Measurements from ENCODE around the gene CDK13.
"Not testable (repeated sequence)": the region's sequence is repeated elsewhere in the genome, so short reads cannot be mapped to it uniquely, and the experiment has no call there.

Gene CDK13

DNA sequence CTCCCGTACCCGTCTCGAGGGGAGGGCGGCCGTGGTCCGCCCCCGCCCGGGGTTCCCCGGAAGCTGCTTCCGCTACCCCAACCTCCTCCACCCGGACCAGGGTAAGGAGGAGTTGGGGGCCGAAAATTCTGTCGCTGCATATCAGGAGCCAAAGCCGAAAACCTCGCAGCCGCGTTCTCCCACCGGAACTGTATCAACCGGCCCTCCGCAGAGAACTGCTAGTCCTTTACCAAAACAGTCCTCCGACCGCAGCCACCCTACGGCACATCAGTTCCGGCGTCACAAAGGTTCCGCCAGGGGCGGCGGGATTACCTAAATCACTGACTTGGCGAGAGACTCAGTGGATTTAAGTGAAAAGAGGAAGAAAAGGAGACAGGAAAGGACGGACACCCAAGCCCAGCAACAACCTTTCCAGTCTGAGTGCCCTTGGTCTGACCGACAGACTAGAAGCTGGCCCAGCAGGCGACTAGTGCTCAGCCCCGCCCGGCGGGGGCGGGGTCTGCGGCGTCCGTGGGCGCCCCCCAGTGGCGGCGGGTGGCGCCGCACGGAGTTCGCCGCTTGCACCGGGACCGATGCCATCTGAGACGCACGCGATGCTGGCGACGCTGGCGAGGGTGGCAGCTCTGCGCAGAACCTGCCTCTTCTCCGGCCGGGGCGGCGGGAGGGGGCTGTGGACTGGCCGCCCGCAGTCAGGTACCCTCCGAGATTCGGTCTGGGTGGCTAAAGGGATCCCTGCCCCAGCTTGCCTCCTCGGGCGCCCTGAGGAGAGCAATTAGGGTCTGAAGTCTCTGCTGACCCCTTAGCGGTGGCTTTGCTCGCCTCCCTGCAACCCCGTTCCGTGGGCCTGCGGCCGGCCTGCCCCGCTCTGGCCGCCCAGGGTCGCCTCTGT, 184.6 kb downstream of the CDK13 start, which contains the start of the genes MPLKIP and SUGCT:
Gene MPLKIP (minus strand): TSS at position 195 of the 889 bp plus-strand sequence. CDS start 55 bp downstream, at position 140.
Gene SUGCT (plus strand): TSS at position 578 of the 889 bp plus-strand sequence.
- peak; percentile 53 for DNase-seq (ENCODE audit: low read depth)

DNA sequence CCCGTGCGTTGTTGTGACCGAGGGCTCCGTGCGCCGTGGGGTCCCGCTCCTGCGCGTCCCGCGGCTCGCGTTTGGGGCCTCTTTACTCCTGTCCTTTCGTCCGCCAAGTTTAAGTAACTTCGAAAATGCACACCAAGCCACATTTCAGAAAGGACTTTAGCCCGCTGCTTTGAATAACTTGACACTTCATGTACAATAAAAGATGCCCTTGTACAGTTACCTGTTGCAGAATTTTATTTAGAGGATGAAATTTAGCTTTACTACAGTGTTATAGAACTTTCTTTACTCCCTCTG, 185.2 kb downstream of the CDK13 start:
- no peak for DNase-seq (ENCODE audit: low read depth)
- H3K4me3 ChIP-seq (ENCODE audit: low read depth, low read length): peak overlapping the region; percentile 82

More for the DNA sequence above, 184.6 kb downstream of the CDK13 start, which contains the start of the genes MPLKIP and SUGCT:
- H3K4me3 ChIP-seq (ENCODE audit: low read depth, low read length): peak within 1 kb of the TSS; percentile 82

DNA sequence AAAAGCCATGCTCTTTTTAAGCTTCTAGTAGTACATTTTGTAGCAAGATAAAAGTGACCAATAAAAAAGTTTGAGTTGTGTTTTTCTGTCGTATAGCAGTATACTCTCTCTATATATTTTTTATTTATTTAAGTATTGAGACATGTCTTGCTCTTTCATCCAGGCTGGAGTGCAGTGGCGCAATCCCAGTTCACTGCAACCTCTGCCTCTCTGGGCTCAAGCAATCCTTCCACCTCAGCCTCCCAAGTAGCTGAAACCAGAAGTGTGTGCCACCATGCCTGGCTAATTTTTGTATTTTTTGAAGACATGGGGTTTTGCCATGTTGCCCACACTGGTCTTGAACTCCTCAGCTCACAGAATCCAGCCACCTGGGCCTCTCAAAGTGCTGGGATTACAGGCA, 187.5 kb downstream of the CDK13 start:
- DNase-seq (ENCODE audit: low read depth): no peak
- no peak overlapping the region for H3K4me3 ChIP-seq (ENCODE audit: low read depth, low read length)

DNA sequence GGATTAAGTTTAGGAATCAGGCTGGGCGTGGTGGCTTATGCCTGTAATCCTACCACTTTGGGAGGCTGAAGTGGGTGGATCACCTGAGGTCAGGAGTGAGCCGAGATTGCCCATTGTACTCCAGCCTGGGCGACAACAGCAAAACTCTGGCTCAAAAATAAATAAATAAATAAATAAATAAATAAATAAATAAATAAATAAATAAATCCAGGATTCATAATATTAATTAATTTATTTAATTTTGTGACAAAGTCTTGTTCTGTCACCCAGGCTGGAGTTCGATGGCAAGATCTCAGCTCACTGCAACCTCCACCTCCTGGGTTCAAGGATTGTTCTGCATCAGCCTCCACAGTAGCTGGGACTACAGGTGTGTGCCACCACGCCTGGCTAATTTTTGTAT, 188.9 kb downstream of the CDK13 start:
- DNase-seq (ENCODE audit: low read depth): no peak

DNA sequence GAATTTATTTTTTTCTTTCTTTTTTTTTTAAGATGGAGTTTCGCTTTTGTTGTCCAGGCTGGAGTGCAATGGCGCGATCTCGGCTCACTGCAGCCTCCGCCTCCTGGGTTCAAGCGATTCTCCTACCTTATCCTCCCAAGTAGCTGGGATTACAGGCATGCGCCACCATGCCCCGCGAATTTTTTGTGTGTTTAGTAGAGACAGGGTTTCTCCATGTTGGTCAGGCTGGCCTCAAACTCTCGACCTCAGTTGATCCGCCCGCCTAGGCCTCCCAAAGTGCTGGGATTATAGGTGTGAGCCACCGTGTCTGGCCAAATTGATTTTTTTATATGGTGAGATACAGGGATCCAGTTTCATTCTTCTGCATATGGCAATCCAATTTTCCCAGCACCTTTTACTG, 189.8 kb downstream of the CDK13 start:
- DNase-seq (ENCODE audit: low read depth); H3K4me3 ChIP-seq (ENCODE audit: low read depth, low read length): not testable (repeated sequence)

More for the DNA sequence above, 188.9 kb downstream of the CDK13 start:
- H3K4me3 ChIP-seq (ENCODE audit: low read depth, low read length): no peak overlapping the region

DNA sequence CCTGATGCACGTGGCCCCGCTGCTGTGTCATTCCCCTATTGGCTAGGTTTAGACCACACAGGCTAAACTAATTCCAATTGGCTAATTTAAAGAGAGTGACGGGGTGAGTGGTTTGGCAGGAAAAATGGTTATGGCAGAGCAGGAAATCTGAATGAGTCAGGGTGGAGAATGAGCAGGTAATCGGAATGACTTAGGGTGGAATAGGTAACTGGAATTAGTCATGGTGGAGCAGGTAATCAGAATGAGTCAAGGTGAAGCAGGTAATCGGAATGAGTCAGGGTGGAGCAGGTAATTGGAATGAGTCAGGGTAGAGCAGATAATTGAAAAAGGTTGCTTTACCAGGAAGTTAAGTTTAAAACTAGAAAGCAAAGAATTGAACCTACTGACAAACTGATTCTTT, 191.9 kb downstream of the CDK13 start:
- H3K4me3 ChIP-seq (ENCODE audit: low read depth, low read length); DNase-seq (ENCODE audit: low read depth): not testable (repeated sequence)

DNA sequence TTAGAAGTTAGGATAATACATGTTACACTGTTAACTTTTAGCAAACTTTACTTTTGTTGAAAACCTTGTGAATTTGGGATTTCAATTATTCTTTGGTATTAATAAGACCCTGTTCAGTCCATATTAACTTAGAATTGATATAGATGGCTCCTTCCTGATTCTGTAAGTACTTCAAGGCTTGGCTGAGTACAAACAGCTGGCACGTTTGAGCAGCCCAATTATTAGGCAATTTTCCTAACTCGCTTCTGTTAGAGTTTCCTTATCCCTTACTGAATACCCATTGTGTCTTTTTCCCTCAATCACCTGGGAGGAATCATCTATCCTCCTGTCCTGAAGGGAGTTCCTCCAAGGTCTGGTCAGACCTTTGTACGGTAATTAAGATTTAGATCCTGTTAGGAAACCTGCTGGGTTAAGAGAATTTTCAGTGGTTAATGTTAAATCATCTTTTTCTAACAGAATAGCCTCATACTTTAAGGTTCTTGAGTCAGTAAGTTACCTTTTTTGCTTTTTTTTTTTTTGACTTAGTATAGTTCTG, 195.6 kb downstream of the CDK13 start:
- DNase-seq (ENCODE audit: low read depth); H3K4me3 ChIP-seq (ENCODE audit: low read depth, low read length): not testable (repeated sequence)

DNA sequence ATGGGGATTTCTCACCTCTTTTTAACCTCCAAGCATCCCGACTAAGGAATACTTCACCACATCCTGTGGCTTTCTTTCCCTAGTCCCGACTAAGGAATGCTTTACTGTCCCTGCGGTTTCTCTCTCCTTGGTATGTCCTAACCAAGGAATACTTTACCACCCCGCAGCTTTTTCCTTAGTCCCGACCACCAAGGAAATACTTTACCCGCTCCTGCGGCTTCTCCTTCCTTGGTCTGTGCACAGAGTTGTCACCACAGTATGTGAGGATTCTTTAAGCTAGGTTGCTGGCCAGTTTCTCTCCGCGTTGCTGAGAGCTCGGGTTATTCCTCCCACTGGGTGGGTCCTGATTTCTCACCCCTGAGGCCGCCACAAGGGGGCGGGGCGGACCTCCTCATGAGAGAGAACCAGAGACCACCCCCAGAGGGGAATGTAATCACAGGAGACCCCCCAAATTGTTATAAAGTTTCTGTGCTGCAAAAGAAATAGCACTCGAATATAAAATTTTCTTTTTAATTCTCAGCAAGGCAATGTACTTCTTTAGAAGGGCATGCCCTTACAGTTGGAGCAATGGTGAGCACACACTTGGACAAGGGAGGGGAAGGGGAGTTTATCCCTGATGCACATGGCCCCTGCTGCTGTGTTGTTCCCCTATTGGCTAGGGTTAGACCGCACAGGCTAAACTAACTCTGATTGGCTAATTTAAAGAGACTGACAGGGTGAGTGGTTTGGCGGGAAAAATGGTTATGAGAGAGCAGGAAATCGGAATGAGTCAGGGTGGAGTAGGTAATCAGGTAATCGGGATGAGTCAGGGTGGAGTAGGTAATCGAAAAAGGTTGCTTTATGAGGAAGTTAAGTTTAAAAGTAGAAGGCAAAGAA, 197.6 kb downstream of the CDK13 start:
- no peak overlapping the region for H3K4me3 ChIP-seq (ENCODE audit: low read depth, low read length)
- DNase-seq (ENCODE audit: low read depth): no peak

DNA sequence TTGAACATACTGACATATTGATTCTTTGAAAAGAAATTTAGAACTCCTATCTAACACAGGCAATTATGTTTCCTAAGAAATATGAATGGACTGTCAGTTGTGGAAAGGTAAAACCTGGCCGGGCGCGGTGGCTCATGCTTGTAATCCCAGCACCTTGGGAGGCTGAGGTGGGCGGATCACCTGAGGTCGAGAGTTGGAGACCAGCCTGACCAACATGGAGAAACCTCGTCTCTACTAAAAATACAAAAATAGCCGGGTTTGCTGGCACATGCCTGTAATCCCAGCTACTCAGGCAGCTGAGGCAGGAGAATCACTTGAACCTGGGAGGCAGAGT, 198.2 kb downstream of the CDK13 start:
- DNase-seq (ENCODE audit: low read depth); H3K4me3 ChIP-seq (ENCODE audit: low read depth, low read length): not testable (repeated sequence)

DNA sequence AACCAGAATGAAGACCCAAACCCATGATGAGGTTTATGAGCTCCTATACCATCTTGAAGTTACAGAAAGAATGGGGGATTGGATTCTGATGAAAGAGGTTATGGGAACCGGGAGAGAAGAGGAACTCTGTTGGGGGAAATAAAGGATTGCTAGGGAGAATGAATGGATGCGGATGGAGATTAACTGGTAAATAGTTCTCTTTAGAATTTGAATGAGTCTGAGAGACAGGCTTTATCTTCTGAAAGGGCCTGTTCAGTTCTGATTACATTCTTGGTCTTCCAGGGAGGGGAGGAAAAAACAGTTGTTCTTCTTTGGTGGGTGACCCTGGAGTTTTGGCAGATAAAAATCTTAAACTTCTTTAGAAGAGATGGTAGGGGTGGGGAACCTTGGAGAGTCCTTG, 198.6 kb downstream of the CDK13 start:
- DNase-seq (ENCODE audit: low read depth): no peak
- H3K4me3 ChIP-seq (ENCODE audit: low read depth, low read length): no peak overlapping the region

Data from skeletal muscle cell (primary cell).